ENCODE data around the gene KMT2A. TPM values are rescaled to one million over a fixed set of nuclear protein-coding genes. Genes with fewer than 3 reads are reported as not detected.

Gene KMT2A
- total RNA-seq, 2 experiments from 2014 or later = 135 to 140 TPM

- intact Hi-C loops (cut with DNase I, micrococcal nuclease) = no loop called here
- CTCF ChIA-PET = no interaction called here
- POLR2A ChIA-PET = no interaction called here
These were observed 18.5 kb upstream of the KMT2A start for GRCh38 chr11:118417801-118418200.

DNA sequence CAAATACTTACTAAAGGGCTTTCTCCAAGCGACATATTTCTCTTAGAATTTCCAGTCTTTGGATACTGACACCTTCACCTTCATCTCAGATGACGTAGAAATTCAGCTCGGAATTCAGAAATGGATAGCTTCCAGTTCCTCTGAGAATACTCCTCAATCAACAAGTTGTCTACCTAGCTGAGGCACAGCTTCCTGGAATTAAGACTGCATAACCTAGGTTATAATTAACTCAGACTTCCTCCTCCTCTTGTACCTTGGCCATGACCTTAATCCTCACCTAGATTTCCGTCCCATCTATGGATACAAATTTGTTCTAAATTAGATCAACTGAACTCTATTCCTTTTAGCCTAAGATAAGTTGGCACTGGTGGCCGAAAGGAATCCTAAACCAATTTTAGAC lies 17.5 kb upstream of the KMT2A start:
- DNase-seq (no peak), ATAC-seq (ENCODE audit: poor library complexity) (no peak)
- intact Hi-C loops (cut with DNase I, micrococcal nuclease) = no loop called here
- ChIA-PET CTCF (no interaction called here), POLR2A (no interaction called here)
- peaks cover 2% of the 10 kb centered on the region for H3K36me3 ChIP-seq (ENCODE audit: insufficient read depth, low read length)
- TF ChIP-seq, protein P1, sequence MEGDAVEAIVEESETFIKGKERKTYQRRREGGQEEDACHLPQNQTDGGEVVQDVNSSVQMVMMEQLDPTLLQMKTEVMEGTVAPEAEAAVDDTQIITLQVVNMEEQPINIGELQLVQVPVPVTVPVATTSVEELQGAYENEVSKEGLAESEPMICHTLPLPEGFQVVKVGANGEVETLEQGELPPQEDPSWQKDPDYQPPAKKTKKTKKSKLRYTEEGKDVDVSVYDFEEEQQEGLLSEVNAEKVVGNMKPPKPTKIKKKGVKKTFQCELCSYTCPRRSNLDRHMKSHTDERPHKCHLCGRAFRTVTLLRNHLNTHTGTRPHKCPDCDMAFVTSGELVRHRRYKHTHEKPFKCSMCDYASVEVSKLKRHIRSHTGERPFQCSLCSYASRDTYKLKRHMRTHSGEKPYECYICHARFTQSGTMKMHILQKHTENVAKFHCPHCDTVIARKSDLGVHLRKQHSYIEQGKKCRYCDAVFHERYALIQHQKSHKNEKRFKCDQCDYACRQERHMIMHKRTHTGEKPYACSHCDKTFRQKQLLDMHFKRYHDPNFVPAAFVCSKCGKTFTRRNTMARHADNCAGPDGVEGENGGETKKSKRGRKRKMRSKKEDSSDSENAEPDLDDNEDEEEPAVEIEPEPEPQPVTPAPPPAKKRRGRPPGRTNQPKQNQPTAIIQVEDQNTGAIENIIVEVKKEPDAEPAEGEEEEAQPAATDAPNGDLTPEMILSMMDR (IDR thresholded peaks at IDR 0.05) = no peak
- Mint-ChIP-seq H3K9me3 (no peaks in the 10 kb centered on the region), H3K36me3 (ENCODE audit: low read depth) (no peaks in the 10 kb centered on the region), H3K4me3 (no peak overlapping the region), H3K27me3 (no peaks in the 10 kb centered on the region), H3K4me1 (ENCODE audit: low read depth) (no peaks in the 10 kb centered on the region), H3K27ac (no peak overlapping the region)
- H3K4me3 ChIP-seq (ENCODE audit: low read length) = no peak overlapping the region
- H3K9me3 ChIP-seq (ENCODE audit: control insufficient read depth in 1 of 2, insufficient read depth in 1 of 2, low read length in 2 of 2) = no peaks in the 10 kb centered on the region
- H3K27me3 ChIP-seq (ENCODE audit: control insufficient read depth in 1 of 2, insufficient read depth in 2 of 2, low read length in 2 of 2) = no peaks in the 10 kb centered on the region
- no peaks in the 10 kb centered on the region for H3K4me1 ChIP-seq (ENCODE audit: insufficient read depth, low read length)
- no peak overlapping the region for H3K27ac ChIP-seq (ENCODE audit: low read depth in 1 of 2, low read length in 2 of 2)

More at GRCh38 chr11:118417801-118418200, 18.5 kb upstream of the KMT2A start:
- Histone ChIP-seq H3K36me3 (ENCODE audit: insufficient read depth, low read length) (peaks cover 5% of the 10 kb centered on the region), H3K4me3 (ENCODE audit: low read length) (no peak overlapping the region), H3K27me3 (ENCODE audit: control insufficient read depth in 1 of 2, insufficient read depth in 2 of 2, low read length in 2 of 2) (no peaks in the 10 kb centered on the region), H3K4me1 (ENCODE audit: insufficient read depth, low read length) (no peaks in the 10 kb centered on the region), H3K27ac (ENCODE audit: low read depth in 1 of 2, low read length in 2 of 2) (no peak overlapping the region), H3K9me3 (ENCODE audit: control insufficient read depth in 1 of 2, insufficient read depth in 1 of 2, low read length in 2 of 2) (no peaks in the 10 kb centered on the region)
- no peaks in the 10 kb centered on the region for H3K4me1 Mint-ChIP-seq (ENCODE audit: low read depth)
- no peaks in the 10 kb centered on the region for H3K9me3 Mint-ChIP-seq
- DNase-seq (no peak), ATAC-seq (ENCODE audit: poor library complexity) (no peak)
- H3K36me3 Mint-ChIP-seq (ENCODE audit: low read depth) = no peaks in the 10 kb centered on the region
- H3K27me3 Mint-ChIP-seq = no peaks in the 10 kb centered on the region
- H3K27ac Mint-ChIP-seq = no peak overlapping the region
- TF ChIP-seq, protein P1 (IDR thresholded peaks at IDR 0.05) = no peak
- no peak overlapping the region for H3K4me3 Mint-ChIP-seq

DNA sequence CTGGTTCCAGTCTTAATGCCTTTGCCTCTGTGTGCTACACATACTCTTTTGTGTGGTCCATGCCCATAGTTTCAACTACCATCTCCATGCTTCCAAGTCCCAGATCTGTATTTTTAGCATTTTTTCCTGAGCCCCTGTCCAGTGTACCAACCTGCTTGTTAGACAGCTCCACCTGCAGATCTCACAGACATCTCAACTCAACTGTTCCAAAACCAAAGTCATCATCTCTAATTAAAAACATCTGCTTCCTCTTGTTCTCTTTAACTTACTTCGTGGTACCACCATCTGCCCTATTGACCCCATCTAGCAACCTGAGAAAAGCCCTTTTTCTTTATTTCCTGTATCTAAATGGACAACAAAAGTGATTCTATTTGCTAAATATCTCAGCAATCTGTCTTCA lies 8.6 kb upstream of the KMT2A start:
- Mint-ChIP-seq H3K36me3 (ENCODE audit: low read depth) (no peaks in the 10 kb centered on the region), H3K4me3 (no peak overlapping the region), H3K9me3 (no peaks in the 10 kb centered on the region), H3K27me3 (no peaks in the 10 kb centered on the region), H3K4me1 (ENCODE audit: low read depth) (no peaks in the 10 kb centered on the region), H3K27ac (no peak overlapping the region)
- DNase-seq (no peak), ATAC-seq (ENCODE audit: poor library complexity) (no peak)
- Histone ChIP-seq H3K36me3 (ENCODE audit: insufficient read depth, low read length) (no peaks in the 10 kb centered on the region), H3K27ac (ENCODE audit: low read depth in 1 of 2, low read length in 2 of 2) (no peak overlapping the region), H3K27me3 (ENCODE audit: control insufficient read depth in 1 of 2, insufficient read depth in 2 of 2, low read length in 2 of 2) (no peaks in the 10 kb centered on the region), H3K4me1 (ENCODE audit: insufficient read depth, low read length) (no peaks in the 10 kb centered on the region), H3K9me3 (ENCODE audit: control insufficient read depth in 1 of 2, insufficient read depth in 1 of 2, low read length in 2 of 2) (no peaks in the 10 kb centered on the region), H3K4me3 (ENCODE audit: low read length) (no peak overlapping the region)
- TF ChIP-seq, protein P1 (IDR thresholded peaks at IDR 0.05) = no peak
- ChIA-PET POLR2A (interaction anchor here (1.5 kb wide), 1 partner anchor 15 kb away, joined by 3 read pairs; no protein-coding TSS in a partner anchor), CTCF (no interaction called here)
- intact Hi-C loops (cut with DNase I, micrococcal nuclease) = no loop called here

Data from CD4-positive, alpha-beta T cell (primary cell).